Measurements from ENCODE around the gene CTDSPL.

GRCh38 chr3:37876279-37876678, 14.6 kb downstream of the CTDSPL start:
- no peak for TF ChIP-seq CTCF (conservative IDR thresholded peaks at IDR 0.05)
- no peak for TF ChIP-seq EZH2 (IDR thresholded peaks at IDR 0.05; ENCODE audit: low read depth)

All from PC-9 (cell line).